Ectodermal cell (in vitro differentiated cells): Measurements from ENCODE around the gene ROR2.
"Not testable (repeated sequence)": the region's sequence is repeated elsewhere in the genome, so short reads cannot be mapped to it uniquely, and the experiment has no call there.

ENCODE experiments used
- H3K27ac ChIP-seq: 2 replicates; pipeline ENCODE4 v1.7.0; 2013; ENCODE audit warnings: mild to moderate bottlenecking, low read depth, low read length; ENCODE audit not compliant: insufficient read depth, poor library complexity, severe bottlenecking
- H3K27me3 ChIP-seq: 2 replicates; pipeline ENCODE4 v1.7.0; 2013; ENCODE audit warnings: mild to moderate bottlenecking, low read length; ENCODE audit not compliant: insufficient read depth, control insufficient read depth, poor library complexity, severe bottlenecking
- H3K36me3 ChIP-seq: one replicate; pipeline ENCODE4 v1.7.0; 2013; ENCODE audit warnings: low read length; ENCODE audit not compliant: control insufficient read depth, insufficient read depth
- H3K4me1 ChIP-seq: one replicate; pipeline ENCODE4 v1.7.0; 2013; ENCODE audit warnings: low read length; ENCODE audit not compliant: control insufficient read depth, insufficient read depth
- H3K4me3 ChIP-seq: 2 replicates; pipeline ENCODE4 v1.7.0; 2013; ENCODE audit warnings: low read depth, low read length, control low read depth; ENCODE audit not compliant: insufficient read depth
- H3K9me3 ChIP-seq: 2 replicates; pipeline ENCODE4 v1.7.0; 2013; ENCODE audit warnings: mild to moderate bottlenecking, low read length, moderate library complexity; ENCODE audit not compliant: control insufficient read depth
- WGBS, 2 experiments: methylation state at CpG; one replicate each; pipeline ENCODE4 v1.1.7; 2013; ENCODE audit warnings: missing lambda C conversion rate in 2 of 2; 5-methylcytosine and 5-hydroxymethylcytosine counted together

Gene ROR2

DNA sequence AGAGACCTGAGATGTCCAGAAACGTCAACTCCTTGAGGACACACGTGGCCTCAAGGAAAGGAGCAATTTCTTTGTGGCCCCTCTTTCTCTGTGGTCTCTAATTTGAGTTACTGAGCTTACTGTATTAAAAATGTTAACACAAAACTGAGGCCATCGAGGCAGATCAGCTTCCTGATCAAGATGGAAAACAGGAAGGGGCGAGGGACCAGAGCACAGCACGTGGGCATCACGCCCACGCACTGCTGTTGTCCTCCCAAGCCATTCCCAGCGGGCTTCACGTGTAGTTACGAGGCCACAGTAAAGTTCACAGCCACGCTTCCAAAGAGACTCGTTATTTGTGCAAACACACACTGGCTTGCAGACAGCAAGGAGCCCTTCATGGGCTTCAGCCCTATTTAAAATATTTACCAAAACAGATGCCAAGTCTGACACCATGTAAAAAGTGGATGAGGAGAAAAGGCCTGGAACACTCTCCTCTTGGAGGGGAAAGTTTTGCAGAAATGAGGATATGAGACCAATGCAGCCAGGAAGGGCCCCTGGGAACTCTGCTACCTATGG is 149.5 kb downstream of the ROR2 start:
- 94 to 95% methylated on average over 12 of the region's 12 CpGs for WGBS, 2 experiments
- Histone ChIP-seq H3K9me3 (no peaks in the 10 kb centered on the region), H3K4me1 (peaks cover 11% of the 10 kb centered on the region), H3K27me3 (no peaks in the 10 kb centered on the region), H3K4me3 (no peak overlapping the region), H3K27ac (no peak overlapping the region), H3K36me3 (no peaks in the 10 kb centered on the region)

GRCh38 chr9:91799113-91799744 is 150.8 kb downstream of the ROR2 start:
- WGBS, 2 experiments: 89 to 90% methylated on average over 10 of the region's 10 CpGs
- H3K4me3 ChIP-seq: no peak overlapping the region
- no peaks in the 10 kb centered on the region for H3K36me3 ChIP-seq
- peaks cover 7% of the 10 kb centered on the region for H3K4me1 ChIP-seq
- no peaks in the 10 kb centered on the region for H3K9me3 ChIP-seq
- no peak overlapping the region for H3K27ac ChIP-seq
- H3K27me3 ChIP-seq: no peaks in the 10 kb centered on the region

- WGBS, 2 experiments: 95% methylated on average over 14 of the region's 14 CpGs
- not testable (repeated sequence) for H3K4me1 ChIP-seq, H3K4me3 ChIP-seq, H3K9me3 ChIP-seq, H3K27me3 ChIP-seq, H3K27ac ChIP-seq, H3K36me3 ChIP-seq
These were observed 151.5 kb downstream of the ROR2 start for GRCh38 chr9:91798273-91799112.

GRCh38 chr9:91797517-91797916 is 152.5 kb downstream of the ROR2 start:
- no CpG with 5 or more reads among the region's 2 CpGs for WGBS, 2 experiments
- not testable (repeated sequence) for H3K4me3 ChIP-seq, H3K27me3 ChIP-seq, H3K4me1 ChIP-seq, H3K36me3 ChIP-seq, H3K9me3 ChIP-seq, H3K27ac ChIP-seq

DNA sequence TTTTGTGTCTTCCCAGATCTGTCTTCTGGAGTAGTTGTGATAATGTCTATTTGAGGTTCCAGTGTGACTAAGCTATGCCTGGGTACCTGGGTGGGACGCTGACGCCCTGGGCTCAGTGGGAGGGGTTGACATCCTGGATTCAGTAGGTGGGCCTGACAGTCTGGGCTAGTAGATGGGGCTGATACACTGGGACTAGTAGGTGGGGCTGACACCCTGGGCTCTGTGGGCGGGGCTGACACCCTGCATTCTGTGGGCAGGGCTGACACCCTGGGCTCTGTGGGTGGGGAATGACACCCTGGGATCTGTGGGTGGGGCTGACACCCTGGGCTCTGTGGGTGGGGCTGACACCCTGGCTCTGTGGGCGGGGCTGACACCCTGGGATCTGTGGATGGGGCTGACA is 153.5 kb downstream of the ROR2 start:
- not testable (repeated sequence) for H3K36me3 ChIP-seq, H3K9me3 ChIP-seq, H3K27ac ChIP-seq, H3K4me1 ChIP-seq, H3K27me3 ChIP-seq, H3K4me3 ChIP-seq
- 93 to 94% methylated on average over 4 of the region's 4 CpGs for WGBS, 2 experiments

- Histone ChIP-seq H3K27me3 (no peaks in the 10 kb centered on the region), H3K9me3 (no peaks in the 10 kb centered on the region), H3K4me1 (no peaks in the 10 kb centered on the region), H3K27ac (no peak overlapping the region), H3K36me3 (no peaks in the 10 kb centered on the region), H3K4me3 (no peak overlapping the region)
- 82 to 88% methylated on average over 6 of the region's 6 CpGs for WGBS, 2 experiments
These were observed 154.3 kb downstream of the ROR2 start for GRCh38 chr9:91795598-91796241.

DNA sequence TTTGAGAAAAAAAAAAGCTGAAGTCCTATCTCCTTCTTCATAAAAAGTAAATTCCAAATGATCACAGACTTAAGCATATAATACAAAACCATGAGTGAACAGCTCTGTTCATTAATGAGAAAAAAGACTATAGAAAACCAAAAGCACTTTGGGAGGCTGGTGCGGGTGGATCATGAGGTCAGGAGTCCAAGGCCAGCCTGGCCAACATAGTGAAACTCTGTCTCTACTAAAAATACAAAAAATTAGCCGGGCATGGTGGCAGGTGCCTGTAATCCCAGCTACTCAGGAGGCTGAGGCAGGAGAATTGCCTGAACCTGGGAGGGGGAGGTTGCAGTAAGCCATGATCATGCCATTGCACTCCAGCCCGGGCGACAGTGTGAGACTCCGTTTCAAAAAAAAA is 156.7 kb downstream of the ROR2 start:
- not testable (repeated sequence) for H3K27me3 ChIP-seq, H3K9me3 ChIP-seq, H3K4me3 ChIP-seq, H3K4me1 ChIP-seq, H3K27ac ChIP-seq, H3K36me3 ChIP-seq
- 87 to 90% methylated on average over 2 to 4 of the region's 5 CpGs for WGBS, 2 experiments

GRCh38 chr9:91790917-91791316 is 159.1 kb downstream of the ROR2 start:
- Histone ChIP-seq H3K27me3 (no peaks in the 10 kb centered on the region), H3K27ac (no peak overlapping the region), H3K9me3 (peaks cover 3% of the 10 kb centered on the region), H3K4me3 (no peak overlapping the region), H3K36me3 (no peaks in the 10 kb centered on the region), H3K4me1 (no peaks in the 10 kb centered on the region)
- 87 to 92% methylated on average over 3 to 4 of the region's 4 CpGs for WGBS, 2 experiments

DNA sequence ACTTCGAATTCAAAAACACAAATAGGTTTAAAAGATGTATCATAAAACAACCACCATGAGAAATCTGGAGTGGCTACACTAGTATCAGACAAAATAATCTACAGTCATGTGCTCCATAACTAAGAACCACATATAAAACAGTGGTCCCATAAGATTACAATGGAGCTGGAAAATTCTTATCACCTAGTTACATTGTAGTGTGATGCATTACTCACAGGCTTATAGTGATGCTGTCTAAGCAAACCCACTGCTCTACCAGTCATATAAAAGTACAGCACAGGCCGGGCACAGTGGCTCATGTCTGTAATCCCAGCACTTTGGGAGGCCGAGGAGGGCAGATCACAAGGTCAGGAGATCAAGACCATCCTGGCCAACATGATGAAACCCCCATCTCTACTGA is 160.1 kb downstream of the ROR2 start:
- peaks cover 3% of the 10 kb centered on the region for H3K9me3 ChIP-seq
- H3K4me3 ChIP-seq: no peak overlapping the region
- no peaks in the 10 kb centered on the region for H3K27me3 ChIP-seq
- 95% methylated on average over 3 of the region's 3 CpGs for WGBS, 2 experiments
- no peaks in the 10 kb centered on the region for H3K36me3 ChIP-seq
- no peak overlapping the region for H3K27ac ChIP-seq
- no peaks in the 10 kb centered on the region for H3K4me1 ChIP-seq

- Histone ChIP-seq H3K36me3 (peaks cover under 1% of the 10 kb centered on the region), H3K4me3 (no peak overlapping the region), H3K4me1 (no peaks in the 10 kb centered on the region), H3K27me3 (no peaks in the 10 kb centered on the region), H3K27ac (no peak overlapping the region), H3K9me3 (peaks cover 3% of the 10 kb centered on the region)
These were observed 162.1 kb downstream of the ROR2 start for GRCh38 chr9:91787931-91788330.
